GM18909 (cell line): Measurements from ENCODE around the gene SPTB.

Source experiments
- ATAC-seq: cut with Tn5 transposase; IDR thresholded peaks from one replicate; pipeline ENCODE4 v1.9.1; 2021; ENCODE audit warnings: mild to moderate bottlenecking; ENCODE audit not compliant: unreplicated experiment, poor library complexity

The SPTB gene

GRCh38 chr14:64855721-64856528 is 23.8 kb downstream of the SPTB start:
- ATAC-seq: no peak

GRCh38 chr14:64850369-64851137 is 29.2 kb downstream of the SPTB start:
- no peak for ATAC-seq

- no peak for ATAC-seq
Observed at GRCh38 chr14:64849940-64850339, 29.8 kb downstream of the SPTB start.

GRCh38 chr14:64848239-64848638 is 31.5 kb downstream of the SPTB start:
- ATAC-seq: no peak

- ATAC-seq: no peak
Observed at GRCh38 chr14:64846319-64846718, 33.4 kb downstream of the SPTB start.

- no peak for ATAC-seq
Observed at GRCh38 chr14:64845878-64846277, 33.8 kb downstream of the SPTB start.

- no peak for ATAC-seq
Observed at GRCh38 chr14:64844969-64845536, 34.7 kb downstream of the SPTB start.

GRCh38 chr14:64844272-64844671 is 35.4 kb downstream of the SPTB start:
- ATAC-seq: peak; percentile 76

GRCh38 chr14:64843548-64843947 is 36.2 kb downstream of the SPTB start:
- no peak for ATAC-seq

- ATAC-seq: no peak
Observed at GRCh38 chr14:64841772-64842750, 37.6 kb downstream of the SPTB start.

GRCh38 chr14:64841121-64841651 is 38.5 kb downstream of the SPTB start:
- no peak for ATAC-seq

GRCh38 chr14:64838656-64839055 is 41.1 kb downstream of the SPTB start:
- ATAC-seq: no peak

GRCh38 chr14:64835431-64835830 is 44.3 kb downstream of the SPTB start:
- ATAC-seq: no peak

GRCh38 chr14:64834965-64835364 is 44.7 kb downstream of the SPTB start:
- ATAC-seq: no peak

- no peak for ATAC-seq
Observed at GRCh38 chr14:64831419-64831818, 48.3 kb downstream of the SPTB start.

- no peak for ATAC-seq
Observed at GRCh38 chr14:64830961-64831360, 48.7 kb downstream of the SPTB start.

GRCh38 chr14:64828071-64828470 is 51.6 kb downstream of the SPTB start:
- no peak for ATAC-seq

GRCh38 chr14:64826845-64827244 is 52.9 kb downstream of the SPTB start:
- ATAC-seq: no peak

- no peak for ATAC-seq
Observed at GRCh38 chr14:64826333-64826732, 53.4 kb downstream of the SPTB start.

GRCh38 chr14:64825509-64825908 is 54.2 kb downstream of the SPTB start:
- no peak for ATAC-seq
